Measurements from ENCODE around the gene AP3S2.
"Not testable (repeated sequence)": the region's sequence is repeated elsewhere in the genome, so short reads cannot be mapped to it uniquely, and the experiment has no call there.

AP3S2 gene

DNA sequence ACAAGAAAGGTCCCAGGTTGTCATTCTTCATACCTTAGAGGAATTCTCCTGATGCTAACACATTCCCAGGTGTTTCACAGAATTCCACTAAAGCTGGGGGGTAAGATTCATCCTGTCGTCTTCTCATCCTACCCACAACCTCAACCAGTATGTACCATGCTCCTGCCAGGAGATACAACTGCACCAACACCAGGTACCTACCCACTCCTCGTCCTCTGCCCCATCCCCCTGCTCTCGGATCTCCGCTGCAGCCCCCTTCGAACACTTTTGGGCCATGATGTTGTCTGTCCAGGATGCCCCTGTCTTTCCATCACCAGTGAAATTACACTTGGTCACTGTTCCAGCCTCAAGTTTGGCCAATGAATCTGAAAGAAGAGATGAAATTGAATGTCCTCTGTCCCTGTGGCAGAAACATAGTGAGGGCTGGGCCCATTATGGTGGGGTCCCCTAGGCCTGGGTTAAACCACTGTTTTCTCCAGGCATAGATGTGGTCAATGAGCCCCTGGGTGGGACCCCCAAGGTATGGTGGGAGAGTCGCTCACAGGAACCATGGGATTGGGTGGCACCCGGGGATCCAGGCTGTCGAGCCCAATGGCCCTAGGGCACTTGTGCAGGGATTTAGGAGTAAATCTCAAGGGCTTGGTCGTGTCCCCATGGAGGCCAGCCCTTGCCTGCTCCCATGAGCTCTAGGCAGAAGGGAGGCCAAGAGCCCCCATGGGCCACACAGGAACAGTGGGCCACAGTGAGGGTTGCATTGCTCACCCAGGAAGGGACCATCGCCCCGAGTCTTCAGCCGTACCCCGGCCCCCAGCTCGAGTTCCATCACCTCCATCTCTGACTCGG, 9.4 kb upstream of the AP3S2 start:
- Histone ChIP-seq H3K27ac (ENCODE audit: low read depth, low read length) (no peak overlapping the region), H3K9me3 (ENCODE audit: control insufficient read depth, insufficient read depth, low read length) (no peaks in the 10 kb centered on the region), H3K4me3 (ENCODE audit: low read depth, low read length) (no peak overlapping the region), H3K27me3 (ENCODE audit: control insufficient read depth, insufficient read depth, low read length) (no peaks in the 10 kb centered on the region), H3K4me1 (ENCODE audit: control insufficient read depth, insufficient read depth, low read length) (peaks cover 3% of the 10 kb centered on the region; the same call in 1 of the 2 replicates), H3K36me3 (ENCODE audit: control insufficient read depth, insufficient read depth, low read length) (no peaks in the 10 kb centered on the region), H3K9ac (ENCODE audit: low read depth, low read length) (no peak overlapping the region)

DNA sequence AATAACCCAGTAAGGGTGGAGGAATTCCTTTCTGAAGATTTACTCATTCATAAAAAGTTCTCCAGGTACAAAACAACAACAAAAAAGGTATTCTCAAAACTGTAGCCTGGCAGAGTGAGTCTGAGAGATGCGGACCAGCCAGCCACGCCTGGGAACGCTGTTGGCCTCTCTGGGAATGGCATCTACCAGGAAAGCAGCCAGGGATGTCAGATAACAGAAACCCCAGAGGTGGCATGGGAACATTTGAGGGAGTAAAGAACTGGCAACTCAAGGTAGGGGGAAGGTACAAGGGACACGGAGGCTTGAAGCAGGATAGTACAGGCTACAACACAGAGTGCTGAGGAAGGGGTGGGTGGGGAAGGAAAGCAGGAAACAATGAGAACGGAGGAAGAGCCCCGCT, 7.1 kb upstream of the AP3S2 start:
- Histone ChIP-seq H3K36me3 (ENCODE audit: control insufficient read depth, insufficient read depth, low read length) (no peaks in the 10 kb centered on the region), H3K9me3 (ENCODE audit: control insufficient read depth, insufficient read depth, low read length) (no peaks in the 10 kb centered on the region), H3K4me3 (ENCODE audit: low read depth, low read length) (no peak overlapping the region), H3K27me3 (ENCODE audit: control insufficient read depth, insufficient read depth, low read length) (no peaks in the 10 kb centered on the region), H3K4me1 (ENCODE audit: control insufficient read depth, insufficient read depth, low read length) (peaks cover 4% of the 10 kb centered on the region; the same call in 1 of the 2 replicates), H3K9ac (ENCODE audit: low read depth, low read length) (no peak overlapping the region), H3K27ac (ENCODE audit: low read depth, low read length) (no peak overlapping the region)

DNA sequence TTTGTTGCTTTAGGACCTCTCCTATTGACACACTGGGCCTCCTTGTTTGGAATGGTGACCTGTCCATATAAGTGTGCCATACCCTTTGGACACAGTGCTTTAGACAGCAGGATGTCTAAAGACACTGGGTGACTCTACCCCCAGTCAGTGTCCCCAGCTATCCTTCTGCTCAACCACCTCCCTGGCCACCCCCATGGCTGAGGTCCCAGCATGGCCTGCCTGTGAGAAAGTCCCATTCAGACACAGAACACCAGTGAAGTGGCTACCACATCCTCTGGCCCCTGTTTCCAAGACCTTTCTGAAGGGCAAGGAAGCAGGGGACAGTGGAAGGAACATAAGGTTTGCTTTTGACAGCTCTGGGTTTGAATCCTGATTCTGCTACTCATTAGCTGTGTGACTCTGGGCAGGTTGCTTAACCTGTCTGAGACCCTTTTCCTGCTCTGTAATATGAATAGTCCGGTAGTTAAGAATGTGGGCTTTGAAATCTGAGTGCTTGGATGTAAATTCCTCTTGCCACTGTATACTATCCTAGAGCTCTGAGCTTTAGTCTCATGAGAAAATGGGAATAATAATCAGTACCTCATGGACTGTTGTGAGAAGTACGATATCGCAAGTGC, 6.3 kb upstream of the AP3S2 start:
- Histone ChIP-seq H3K4me1 (ENCODE audit: control insufficient read depth, insufficient read depth, low read length) (peaks cover 4% of the 10 kb centered on the region; the same call in 1 of the 2 replicates), H3K4me3 (ENCODE audit: low read depth, low read length) (no peak overlapping the region), H3K27me3 (ENCODE audit: control insufficient read depth, insufficient read depth, low read length) (no peaks in the 10 kb centered on the region), H3K9ac (ENCODE audit: low read depth, low read length) (no peak overlapping the region), H3K9me3 (ENCODE audit: control insufficient read depth, insufficient read depth, low read length) (no peaks in the 10 kb centered on the region), H3K36me3 (ENCODE audit: control insufficient read depth, insufficient read depth, low read length) (no peaks in the 10 kb centered on the region), H3K27ac (ENCODE audit: low read depth, low read length) (no peak overlapping the region)

DNA sequence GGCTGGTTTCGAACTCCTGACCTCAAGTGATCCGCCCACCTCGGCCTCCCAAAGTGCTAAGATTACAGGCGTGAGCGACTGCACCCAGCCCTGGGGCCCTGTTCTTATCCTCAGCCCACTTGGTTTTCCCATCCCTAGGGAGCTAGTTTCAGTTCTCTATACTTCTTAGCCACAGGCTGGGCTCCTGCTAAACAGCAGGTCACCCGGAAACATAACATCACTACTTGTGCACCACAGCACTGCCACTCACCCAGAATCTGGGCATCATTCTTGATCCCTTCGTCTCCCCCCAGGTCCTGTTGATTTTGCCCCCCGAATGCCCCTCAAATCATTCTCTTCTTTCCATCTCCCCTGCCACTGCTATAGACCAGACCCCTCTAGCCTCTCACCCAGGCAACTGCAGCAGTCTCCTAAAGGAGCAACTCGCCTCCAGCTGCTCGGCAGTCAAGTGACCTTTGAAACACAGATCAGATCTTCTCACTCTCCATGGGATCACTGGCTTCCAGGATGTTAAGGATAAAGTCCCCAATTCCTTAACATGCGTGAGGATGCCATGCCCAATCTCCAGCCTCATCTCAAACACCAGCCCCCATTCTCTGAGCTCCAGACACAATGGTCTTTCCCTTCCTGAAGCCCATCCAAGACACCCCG, 5.6 kb upstream of the AP3S2 start:
- no peak overlapping the region for H3K9ac ChIP-seq (ENCODE audit: low read depth, low read length)
- H3K36me3 ChIP-seq (ENCODE audit: control insufficient read depth, insufficient read depth, low read length) = no peaks in the 10 kb centered on the region
- H3K27me3 ChIP-seq (ENCODE audit: control insufficient read depth, insufficient read depth, low read length) = no peaks in the 10 kb centered on the region
- no peak overlapping the region for H3K27ac ChIP-seq (ENCODE audit: low read depth, low read length)
- peaks cover 4% of the 10 kb centered on the region; the same call in 1 of the 2 replicates for H3K4me1 ChIP-seq (ENCODE audit: control insufficient read depth, insufficient read depth, low read length)
- no peaks in the 10 kb centered on the region for H3K9me3 ChIP-seq (ENCODE audit: control insufficient read depth, insufficient read depth, low read length)
- H3K4me3 ChIP-seq (ENCODE audit: low read depth, low read length) = no peak overlapping the region

DNA sequence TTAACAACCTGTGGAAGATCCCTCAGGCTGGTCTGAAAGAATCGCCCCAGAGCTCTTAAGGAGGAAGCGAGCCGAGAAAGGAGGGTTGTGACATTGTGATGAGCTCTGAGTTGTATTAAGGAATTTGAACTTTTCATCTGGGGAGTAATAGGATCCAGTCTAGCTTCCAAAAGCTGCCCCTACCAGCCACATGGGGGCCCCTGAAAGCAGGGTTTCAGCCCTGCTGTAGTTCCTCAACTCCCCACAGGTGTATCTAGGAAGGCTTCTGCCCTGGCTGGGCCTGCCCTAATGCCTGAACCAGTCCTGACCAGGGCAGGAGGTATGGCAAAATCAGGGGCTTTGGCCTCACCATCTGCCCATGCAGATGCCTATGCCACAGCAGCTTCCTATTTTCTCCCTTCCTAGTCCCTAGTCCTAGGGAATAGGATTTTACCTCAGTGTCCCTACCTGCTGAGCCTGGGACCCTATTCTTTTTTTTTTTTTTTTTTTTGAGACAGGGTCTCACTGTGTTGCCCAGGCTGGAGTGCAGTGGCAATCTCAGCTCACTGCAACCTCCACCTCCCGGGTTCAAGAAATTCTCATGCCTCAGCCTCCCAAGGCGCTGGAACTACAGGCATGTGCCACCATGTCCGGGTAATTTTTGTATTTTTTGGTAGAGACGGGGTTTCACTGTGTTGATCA, 5.0 kb upstream of the AP3S2 start:
- H3K27me3 ChIP-seq (ENCODE audit: control insufficient read depth, insufficient read depth, low read length) = no peaks in the 10 kb centered on the region
- H3K4me1 ChIP-seq (ENCODE audit: control insufficient read depth, insufficient read depth, low read length) = peaks cover 4% of the 10 kb centered on the region; the same call in 1 of the 2 replicates
- H3K9ac ChIP-seq (ENCODE audit: low read depth, low read length) = no peak overlapping the region
- H3K36me3 ChIP-seq (ENCODE audit: control insufficient read depth, insufficient read depth, low read length) = no peaks in the 10 kb centered on the region
- H3K4me3 ChIP-seq (ENCODE audit: low read depth, low read length) = no peak overlapping the region
- no peak overlapping the region for H3K27ac ChIP-seq (ENCODE audit: low read depth, low read length)
- H3K9me3 ChIP-seq (ENCODE audit: control insufficient read depth, insufficient read depth, low read length) = no peaks in the 10 kb centered on the region

DNA sequence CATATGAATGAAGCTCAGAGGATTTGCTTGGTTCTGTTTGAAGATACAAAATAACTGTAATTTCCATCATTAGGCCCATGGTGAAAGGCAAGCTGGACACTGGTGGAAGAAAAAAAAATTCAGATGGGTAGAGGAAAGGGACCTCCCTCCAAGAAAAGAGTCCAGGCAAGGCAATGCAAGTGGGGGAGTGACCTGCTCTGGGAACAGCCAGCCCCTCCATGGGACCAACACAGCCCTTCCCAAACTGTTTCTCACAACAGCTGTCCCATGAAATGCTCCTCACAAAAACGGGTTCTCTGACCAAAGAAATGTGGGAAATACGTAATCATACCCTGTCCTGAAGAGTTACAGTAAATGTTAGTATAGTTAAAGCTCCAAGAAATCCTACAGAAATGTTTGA, 4.4 kb upstream of the AP3S2 start:
- H3K4me3 ChIP-seq (ENCODE audit: low read depth, low read length) = no peak overlapping the region
- no peaks in the 10 kb centered on the region for H3K27me3 ChIP-seq (ENCODE audit: control insufficient read depth, insufficient read depth, low read length)
- H3K27ac ChIP-seq (ENCODE audit: low read depth, low read length) = no peak overlapping the region
- no peak overlapping the region for H3K9ac ChIP-seq (ENCODE audit: low read depth, low read length)
- H3K36me3 ChIP-seq (ENCODE audit: control insufficient read depth, insufficient read depth, low read length) = no peaks in the 10 kb centered on the region
- no peaks in the 10 kb centered on the region for H3K9me3 ChIP-seq (ENCODE audit: control insufficient read depth, insufficient read depth, low read length)
- peaks cover 4% of the 10 kb centered on the region; the same call in 1 of the 2 replicates for H3K4me1 ChIP-seq (ENCODE audit: control insufficient read depth, insufficient read depth, low read length)

DNA sequence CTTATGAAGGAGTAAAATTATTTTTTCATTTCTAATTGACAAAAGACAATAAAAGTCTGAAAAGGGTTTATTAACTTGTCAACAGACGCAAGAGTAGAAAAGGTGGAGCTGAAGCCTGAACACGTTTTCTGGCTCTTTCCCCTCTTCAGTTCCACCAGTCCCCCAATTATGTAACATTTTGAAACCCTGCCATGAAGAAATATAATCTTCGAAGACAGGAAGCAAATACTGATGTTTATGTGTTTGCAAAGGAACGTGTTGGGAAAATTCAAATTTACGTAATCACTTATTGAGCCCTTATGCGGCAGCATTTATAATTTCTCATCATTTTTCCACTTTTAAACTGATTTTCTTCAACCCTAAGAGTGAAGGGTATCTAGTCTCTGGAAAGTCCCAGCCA, 767 bp downstream of the AP3S2 start:
- H3K36me3 ChIP-seq (ENCODE audit: control insufficient read depth, insufficient read depth, low read length) = peaks cover 11% of the 10 kb centered on the region
- H3K4me3 ChIP-seq (ENCODE audit: low read depth, low read length) = peak overlapping the region; percentile 82
- no peaks in the 10 kb centered on the region for H3K27me3 ChIP-seq (ENCODE audit: control insufficient read depth, insufficient read depth, low read length)
- H3K4me1 ChIP-seq (ENCODE audit: control insufficient read depth, insufficient read depth, low read length) = no peaks in the 10 kb centered on the region
- H3K9me3 ChIP-seq (ENCODE audit: control insufficient read depth, insufficient read depth, low read length) = no peaks in the 10 kb centered on the region
- H3K9ac ChIP-seq (ENCODE audit: low read depth, low read length) = peak overlapping the region; percentile 84
- peak overlapping the region; percentile 97 for H3K27ac ChIP-seq (ENCODE audit: low read depth, low read length)

DNA sequence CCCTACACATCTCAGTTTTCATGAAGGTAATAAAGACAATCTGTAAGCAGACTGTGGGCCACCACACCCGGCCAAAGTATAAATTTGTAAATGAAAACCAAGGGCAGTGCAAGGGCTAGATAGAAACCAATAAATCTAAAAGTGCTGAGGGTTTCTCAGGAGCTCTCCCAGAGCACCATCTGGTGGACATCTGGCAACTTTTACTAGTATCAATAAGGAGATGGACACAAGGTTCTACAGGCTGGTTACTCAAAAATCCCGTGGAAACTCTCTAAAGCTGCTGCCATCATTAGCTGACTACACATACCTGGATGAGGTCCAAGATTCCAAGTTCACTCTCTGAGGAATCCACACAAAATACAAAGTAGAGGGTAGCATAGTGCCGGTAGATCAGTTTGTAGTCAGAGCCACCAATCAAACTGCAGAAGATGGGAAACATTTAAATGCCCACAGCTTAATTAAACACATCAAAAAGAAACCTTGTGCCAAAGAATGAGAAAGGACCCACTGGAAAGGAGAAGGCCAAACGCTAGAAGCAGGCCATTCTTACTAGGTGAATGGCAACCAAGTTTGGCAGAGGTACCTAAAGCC, 5.5 kb downstream of the AP3S2 start:
- Histone ChIP-seq H3K4me3 (ENCODE audit: low read depth, low read length) (no peak overlapping the region), H3K27ac (ENCODE audit: low read depth, low read length) (no peak overlapping the region), H3K36me3 (ENCODE audit: control insufficient read depth, insufficient read depth, low read length) (peaks cover 50% of the 10 kb centered on the region), H3K9ac (ENCODE audit: low read depth, low read length) (no peak overlapping the region), H3K4me1 (ENCODE audit: control insufficient read depth, insufficient read depth, low read length) (no peaks in the 10 kb centered on the region), H3K9me3 (ENCODE audit: control insufficient read depth, insufficient read depth, low read length) (no peaks in the 10 kb centered on the region), H3K27me3 (ENCODE audit: control insufficient read depth, insufficient read depth, low read length) (no peaks in the 10 kb centered on the region)

DNA sequence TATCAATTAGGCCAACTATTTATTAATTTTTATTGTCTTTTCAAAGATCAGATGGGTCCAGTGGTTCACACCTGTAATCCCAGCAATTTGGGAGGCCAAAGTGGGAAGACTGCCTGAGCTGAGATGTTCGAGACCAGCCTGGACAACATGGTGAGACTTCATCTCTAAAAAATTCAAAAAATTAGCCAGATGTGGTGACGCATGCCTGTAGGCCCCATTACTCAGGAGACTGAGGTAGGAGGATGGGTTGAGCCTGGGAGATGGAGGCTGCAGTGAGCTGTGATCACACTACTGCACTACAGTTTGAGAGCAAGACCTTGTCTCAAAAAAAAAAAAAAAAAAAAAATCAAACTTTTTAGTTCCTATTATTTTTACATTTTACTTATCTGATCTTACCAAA, 8.2 kb downstream of the AP3S2 start:
- Histone ChIP-seq H3K9me3 (ENCODE audit: control insufficient read depth, insufficient read depth, low read length) (no peaks in the 10 kb centered on the region), H3K4me1 (ENCODE audit: control insufficient read depth, insufficient read depth, low read length) (no peaks in the 10 kb centered on the region), H3K27me3 (ENCODE audit: control insufficient read depth, insufficient read depth, low read length) (no peaks in the 10 kb centered on the region), H3K9ac (ENCODE audit: low read depth, low read length) (no peak overlapping the region), H3K36me3 (ENCODE audit: control insufficient read depth, insufficient read depth, low read length) (peaks cover 67% of the 10 kb centered on the region), H3K27ac (ENCODE audit: low read depth, low read length) (no peak overlapping the region), H3K4me3 (ENCODE audit: low read depth, low read length) (no peak overlapping the region)

DNA sequence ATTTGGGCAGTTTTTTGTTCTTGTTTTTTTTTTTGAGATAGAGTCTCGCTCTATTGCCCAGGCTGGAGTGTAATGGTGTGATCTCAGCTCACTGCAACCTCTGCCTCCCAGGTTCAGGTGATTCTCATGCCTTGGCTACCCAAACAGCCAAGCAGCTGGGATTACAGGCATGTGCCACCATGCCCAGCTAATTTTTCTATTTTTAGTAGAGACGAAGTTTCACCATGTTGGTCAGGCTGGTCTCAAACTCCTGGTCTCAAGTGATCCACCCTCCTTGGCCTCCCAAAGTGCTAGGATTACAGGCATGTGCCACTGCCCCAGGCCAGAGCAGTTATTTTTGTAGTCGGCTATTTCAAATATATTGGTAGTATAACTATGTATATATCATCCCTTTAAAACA, 8.6 kb downstream of the AP3S2 start:
- H3K9me3 ChIP-seq (ENCODE audit: control insufficient read depth, insufficient read depth, low read length); H3K4me3 ChIP-seq (ENCODE audit: low read depth, low read length); H3K9ac ChIP-seq (ENCODE audit: low read depth, low read length); H3K27me3 ChIP-seq (ENCODE audit: control insufficient read depth, insufficient read depth, low read length); H3K4me1 ChIP-seq (ENCODE audit: control insufficient read depth, insufficient read depth, low read length); H3K27ac ChIP-seq (ENCODE audit: low read depth, low read length): not testable (repeated sequence)
- H3K36me3 ChIP-seq (ENCODE audit: control insufficient read depth, insufficient read depth, low read length) = peaks cover 68% of the 10 kb centered on the region

All from HUES48 (cell line).